ENCODE results near the gene ZNF75A. TPM values are rescaled to one million over a fixed set of nuclear protein-coding genes. Genes with fewer than 3 reads are reported as not detected.

ZNF75A gene
- total RNA-seq, 1 donor from 2014 or later, result 26.1 TPM

- Histone ChIP-seq H3K9me3 (peaks cover 59% of the 10 kb centered on the region), H3K27me3 (no peaks in the 10 kb centered on the region), H3K4me1 (no peaks in the 10 kb centered on the region), H3K4me3 (no peak overlapping the region), H3K27ac (no peak overlapping the region), H3K36me3 (peaks cover 11% of the 10 kb centered on the region)
- no peak for TF ChIP-seq CTCF (IDR thresholded peaks at IDR 0.05)
- no peak for DNase-seq
- intact Hi-C loops (cut with DNase I), result no loop called here
- no peak for ATAC-seq
Measured at GRCh38 chr16:3321816-3322215, 16.5 kb downstream of the ZNF75A start.

GRCh38 chr16:3327514-3327913 lies 22.2 kb downstream of the ZNF75A start:
- Histone ChIP-seq H3K4me1 (no peaks in the 10 kb centered on the region), H3K4me3 (no peak overlapping the region), H3K9me3 (peaks cover 6% of the 10 kb centered on the region), H3K27ac (no peak overlapping the region), H3K36me3 (no peaks in the 10 kb centered on the region), H3K27me3 (no peaks in the 10 kb centered on the region)
- ATAC-seq, result no peak
- intact Hi-C loops (cut with DNase I), result no loop called here
- DNase-seq, result no peak
- no peak for TF ChIP-seq CTCF (IDR thresholded peaks at IDR 0.05)

- DNase-seq (no peak), ATAC-seq (no peak)
- TF ChIP-seq CTCF (IDR thresholded peaks at IDR 0.05), result no peak
- H3K27me3 ChIP-seq, result no peaks in the 10 kb centered on the region
- intact Hi-C loops (cut with DNase I), result no loop called here
- H3K4me1 ChIP-seq, result no peaks in the 10 kb centered on the region
- no peaks in the 10 kb centered on the region for H3K36me3 ChIP-seq
- H3K9me3 ChIP-seq, result peaks cover under 1% of the 10 kb centered on the region
- H3K27ac ChIP-seq, result no peak overlapping the region
- no peak overlapping the region for H3K4me3 ChIP-seq
Measured at GRCh38 chr16:3328104-3328503, 22.8 kb downstream of the ZNF75A start.

- Histone ChIP-seq H3K9me3 (no peaks in the 10 kb centered on the region), H3K27ac (no peak overlapping the region), H3K4me3 (no peak overlapping the region), H3K4me1 (no peaks in the 10 kb centered on the region), H3K36me3 (no peaks in the 10 kb centered on the region), H3K27me3 (no peaks in the 10 kb centered on the region)
- intact Hi-C loops (cut with DNase I), result no loop called here
- DNase-seq (no peak), ATAC-seq (no peak)
- TF ChIP-seq CTCF (IDR thresholded peaks at IDR 0.05), result no peak
Measured at GRCh38 chr16:3328643-3329042, 23.3 kb downstream of the ZNF75A start.

GRCh38 chr16:3346041-3346440 lies 40.7 kb downstream of the ZNF75A start:
- DNase-seq, result no peak
- TF ChIP-seq CTCF (IDR thresholded peaks at IDR 0.05), result no peak
- Histone ChIP-seq H3K4me1 (no peaks in the 10 kb centered on the region), H3K27ac (no peak overlapping the region), H3K27me3 (no peaks in the 10 kb centered on the region), H3K9me3 (no peaks in the 10 kb centered on the region), H3K36me3 (no peaks in the 10 kb centered on the region), H3K4me3 (no peak overlapping the region)
- ATAC-seq, result no peak
- intact Hi-C loops (cut with DNase I), result no loop called here

GRCh38 chr16:3347586-3347985 lies 42.3 kb downstream of the ZNF75A start:
- TF ChIP-seq CTCF (IDR thresholded peaks at IDR 0.05), result no peak
- Histone ChIP-seq H3K4me3 (no peak overlapping the region), H3K36me3 (no peaks in the 10 kb centered on the region), H3K4me1 (no peaks in the 10 kb centered on the region), H3K27me3 (no peaks in the 10 kb centered on the region), H3K27ac (no peak overlapping the region), H3K9me3 (no peaks in the 10 kb centered on the region)
- DNase-seq, result no peak
- ATAC-seq, result no peak
- intact Hi-C loops (cut with DNase I), result no loop called here
